GM12892 (cell line): Measurements from ENCODE around the gene KDM3B.

Experiments
- POLR2A ChIP-seq: IDR thresholded peaks from 2 replicates; pipeline ENCODE4 v1.6.1; 2011; ENCODE audit warnings: low read depth, low read length, control low read depth
- POLR2AphosphoS5 ChIP-seq: IDR thresholded peaks from 2 replicates; pipeline ENCODE4 v1.6.1; 2011; ENCODE audit warnings: low read depth, low read length, control low read depth
- TAF1 ChIP-seq: IDR thresholded peaks from 2 replicates; pipeline ENCODE4 v1.6.1; 2011; ENCODE audit warnings: low read depth, mild to moderate bottlenecking, control low read depth, low read length, borderline replicate concordance

- TF ChIP-seq POLR2A (no peak), POLR2AphosphoS5 (no peak), TAF1 (no peak)
Measured at GRCh38 chr5:138444774-138445546, 92.5 kb downstream of the KDM3B start.
